ENCODE measurements around the gene METTL25. TPM values are rescaled to one million over a fixed set of nuclear protein-coding genes. Genes with fewer than 3 reads are reported as not detected.

Gene METTL25
- total RNA-seq, 2 donors from 2014 or later: 5.1 to 5.4 TPM

GRCh38 chr12:82480606-82481005, 122.3 kb downstream of the METTL25 start:
- DNase-seq: no peak
- Mint-ChIP-seq H3K4me1 (ENCODE audit: low read depth) (no peaks in the 10 kb centered on the region), H3K4me3 (no peak overlapping the region), H3K27me3 (ENCODE audit: low read depth) (no peaks in the 10 kb centered on the region), H3K9me3 (peaks cover 5 to 12% of the 10 kb centered on the region in 2 donors), H3K27ac (no peak overlapping the region), H3K36me3 (ENCODE audit: insufficient read depth in 2 of 2) (peaks cover 6% of the 10 kb centered on the region in 2 donors)
- ATAC-seq (replicated peaks in 1 of 2): no peak

- H3K4me3 Mint-ChIP-seq: no peak overlapping the region
- ATAC-seq (replicated peaks in 1 of 2) (no peak), DNase-seq (no peak)
- peaks cover 5 to 12% of the 10 kb centered on the region in 2 donors for H3K9me3 Mint-ChIP-seq
- peaks cover 5 to 6% of the 10 kb centered on the region in 2 donors for H3K36me3 Mint-ChIP-seq (ENCODE audit: insufficient read depth in 2 of 2)
- H3K27ac Mint-ChIP-seq: peak overlapping the region; percentile 46
- H3K27me3 Mint-ChIP-seq (ENCODE audit: low read depth): no peaks in the 10 kb centered on the region
- no peaks in the 10 kb centered on the region for H3K4me1 Mint-ChIP-seq (ENCODE audit: low read depth)
These were observed 123.6 kb downstream of the METTL25 start for GRCh38 chr12:82481954-82482353.

DNA sequence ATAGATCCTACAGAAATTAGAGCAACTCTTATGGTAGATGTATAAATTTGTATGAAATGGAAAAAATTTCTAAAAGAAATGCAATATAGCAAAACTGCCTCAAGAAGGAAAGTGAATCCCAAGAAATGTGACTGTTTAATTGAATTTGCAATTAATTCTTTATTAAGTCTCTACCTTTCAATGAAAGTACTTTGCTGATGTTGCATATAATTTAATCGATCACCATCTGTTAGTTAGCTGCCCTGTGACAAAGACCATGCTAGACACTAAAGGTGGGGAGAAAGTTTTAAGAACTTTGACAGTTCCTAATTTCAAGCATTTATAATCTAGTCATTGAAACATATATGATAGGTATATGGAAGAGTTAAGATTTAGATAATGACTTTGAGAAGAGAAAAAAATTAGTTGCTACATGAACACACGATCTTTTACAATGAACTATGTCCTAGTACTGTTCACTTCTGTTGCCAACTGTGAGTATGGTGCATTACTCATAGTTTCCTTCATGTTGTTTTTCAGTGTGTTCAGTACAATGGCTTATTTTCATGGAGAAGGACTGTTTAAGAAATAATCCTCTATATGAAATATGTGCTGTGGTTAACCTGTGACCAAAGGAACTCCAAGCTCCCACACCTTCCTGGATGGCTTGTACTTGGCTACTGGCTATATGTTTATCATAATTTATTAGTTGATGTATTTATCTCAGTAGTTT, 128.4 kb downstream of the METTL25 start:
- no peak for DNase-seq
- Mint-ChIP-seq H3K36me3 (ENCODE audit: insufficient read depth in 2 of 2) (peaks cover 5 to 9% of the 10 kb centered on the region in 2 donors), H3K9me3 (peaks cover 15 to 19% of the 10 kb centered on the region in 2 donors), H3K27ac (no peak overlapping the region), H3K4me3 (no peak overlapping the region), H3K4me1 (ENCODE audit: low read depth) (no peaks in the 10 kb centered on the region), H3K27me3 (ENCODE audit: low read depth) (no peaks in the 10 kb centered on the region)
- ATAC-seq (replicated peaks in 1 of 2): no peak

GRCh38 chr12:82504409-82504808, 146.1 kb downstream of the METTL25 start:
- Mint-ChIP-seq H3K4me3 (no peak overlapping the region), H3K27me3 (ENCODE audit: low read depth) (no peaks in the 10 kb centered on the region), H3K36me3 (ENCODE audit: insufficient read depth in 2 of 2) (no peaks in the 10 kb centered on the region), H3K4me1 (ENCODE audit: low read depth) (no peaks in the 10 kb centered on the region), H3K27ac (no peak overlapping the region), H3K9me3 (no peaks in the 10 kb centered on the region)
- ATAC-seq (replicated peaks in 1 of 2) (no peak), DNase-seq (no peak)

GRCh38 chr12:82505150-82505549, 146.8 kb downstream of the METTL25 start:
- H3K4me3 Mint-ChIP-seq: no peak overlapping the region
- ATAC-seq (replicated peaks in 1 of 2): no peak

GRCh38 chr12:82507686-82508085, 149.4 kb downstream of the METTL25 start:
- Mint-ChIP-seq H3K4me1 (ENCODE audit: low read depth) (no peaks in the 10 kb centered on the region), H3K4me3 (no peak overlapping the region), H3K36me3 (ENCODE audit: insufficient read depth in 2 of 2) (no peaks in the 10 kb centered on the region), H3K9me3 (no peaks in the 10 kb centered on the region), H3K27me3 (ENCODE audit: low read depth) (no peaks in the 10 kb centered on the region), H3K27ac (no peak overlapping the region)
- DNase-seq (no peak), ATAC-seq (replicated peaks in 1 of 2) (no peak)

More at GRCh38 chr12:82505150-82505549, 146.8 kb downstream of the METTL25 start:
- H3K27ac Mint-ChIP-seq: no peak overlapping the region
- H3K9me3 Mint-ChIP-seq: no peaks in the 10 kb centered on the region
- H3K4me1 Mint-ChIP-seq (ENCODE audit: low read depth): no peaks in the 10 kb centered on the region
- no peaks in the 10 kb centered on the region for H3K36me3 Mint-ChIP-seq (ENCODE audit: insufficient read depth in 2 of 2)
- no peaks in the 10 kb centered on the region for H3K27me3 Mint-ChIP-seq (ENCODE audit: low read depth)
- no peak for DNase-seq

DNA sequence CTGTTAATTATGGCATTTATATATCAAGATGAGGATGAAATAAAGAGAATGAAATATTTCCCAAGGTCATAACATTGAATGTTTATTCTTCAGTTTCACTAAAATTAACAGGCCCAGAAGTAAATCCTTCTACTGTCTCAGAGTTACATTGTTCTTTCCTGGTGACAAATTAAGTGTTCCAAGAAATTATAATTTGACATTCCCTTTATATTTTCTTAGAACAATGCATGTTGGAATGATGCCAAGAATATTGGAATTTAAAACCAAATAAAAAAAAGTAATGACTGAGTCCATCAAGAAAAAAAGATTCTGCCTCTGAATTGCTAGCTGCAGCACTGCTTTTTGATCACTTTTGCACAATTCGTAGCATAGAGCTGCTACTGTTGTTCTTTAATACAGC, 152.1 kb downstream of the METTL25 start:
- H3K9me3 Mint-ChIP-seq: no peaks in the 10 kb centered on the region
- H3K27ac Mint-ChIP-seq: no peak overlapping the region
- no peak overlapping the region for H3K4me3 Mint-ChIP-seq
- no peaks in the 10 kb centered on the region for H3K36me3 Mint-ChIP-seq (ENCODE audit: insufficient read depth in 2 of 2)
- no peaks in the 10 kb centered on the region for H3K27me3 Mint-ChIP-seq (ENCODE audit: low read depth)
- DNase-seq (no peak), ATAC-seq (replicated peaks in 1 of 2) (no peak)
- H3K4me1 Mint-ChIP-seq (ENCODE audit: low read depth): no peaks in the 10 kb centered on the region

DNA sequence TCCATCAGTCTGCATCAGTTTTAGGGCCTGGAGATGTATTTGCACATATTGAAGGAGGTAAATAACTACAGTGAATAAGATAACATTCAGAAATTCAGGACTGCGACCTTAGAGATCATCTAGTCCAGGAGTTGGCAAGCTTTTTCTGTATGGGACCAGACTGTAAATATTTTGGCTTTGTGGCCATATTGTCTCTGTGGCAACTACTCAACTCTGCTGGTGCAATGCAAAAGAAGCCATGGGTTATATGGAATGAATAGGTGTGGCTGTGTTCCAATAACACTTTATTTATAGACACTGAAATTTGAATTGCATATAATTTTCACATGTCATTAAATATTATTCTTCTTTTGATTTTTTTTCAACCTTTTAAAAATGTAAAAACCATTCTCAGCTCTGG, 156.6 kb downstream of the METTL25 start:
- Mint-ChIP-seq H3K36me3 (ENCODE audit: insufficient read depth in 2 of 2) (no peaks in the 10 kb centered on the region), H3K9me3 (no peaks in the 10 kb centered on the region), H3K27me3 (ENCODE audit: low read depth) (no peaks in the 10 kb centered on the region), H3K4me3 (no peak overlapping the region), H3K27ac (no peak overlapping the region), H3K4me1 (ENCODE audit: low read depth) (no peaks in the 10 kb centered on the region)
- DNase-seq: no peak
- ATAC-seq (replicated peaks in 1 of 2): no peak

DNA sequence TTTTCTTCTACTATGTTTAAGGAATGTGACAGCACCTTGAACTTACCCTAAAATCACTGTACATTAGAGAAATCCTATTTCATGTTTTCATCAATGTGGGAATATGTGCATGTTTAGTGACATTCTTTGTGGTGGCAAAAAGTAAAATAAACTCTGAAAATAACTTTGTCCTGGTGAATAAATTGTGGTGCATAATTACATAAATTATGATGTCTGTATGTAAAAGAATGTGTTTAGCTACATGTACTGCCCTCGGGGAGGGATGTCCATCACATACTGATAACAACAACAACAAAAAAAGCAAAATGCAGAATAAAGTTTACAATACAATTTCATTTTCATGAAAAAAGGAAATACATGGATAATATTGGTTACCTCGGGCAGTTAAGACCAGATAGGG, 157.3 kb downstream of the METTL25 start:
- Mint-ChIP-seq H3K4me1 (ENCODE audit: low read depth) (no peaks in the 10 kb centered on the region), H3K27me3 (ENCODE audit: low read depth) (no peaks in the 10 kb centered on the region), H3K36me3 (ENCODE audit: insufficient read depth in 2 of 2) (no peaks in the 10 kb centered on the region), H3K4me3 (no peak overlapping the region), H3K27ac (no peak overlapping the region), H3K9me3 (no peaks in the 10 kb centered on the region)
- no peak for DNase-seq
- no peak for ATAC-seq (replicated peaks in 1 of 2)

GRCh38 chr12:82517027-82517426, 158.7 kb downstream of the METTL25 start:
- no peak for ATAC-seq (replicated peaks in 1 of 2)
- H3K9me3 Mint-ChIP-seq: no peaks in the 10 kb centered on the region
- no peaks in the 10 kb centered on the region for H3K4me1 Mint-ChIP-seq (ENCODE audit: low read depth)
- no peak overlapping the region for H3K4me3 Mint-ChIP-seq
- no peak for DNase-seq
- H3K36me3 Mint-ChIP-seq (ENCODE audit: insufficient read depth in 2 of 2): no peaks in the 10 kb centered on the region
- H3K27me3 Mint-ChIP-seq (ENCODE audit: low read depth): no peaks in the 10 kb centered on the region
- H3K27ac Mint-ChIP-seq: no peak overlapping the region

- H3K27me3 Mint-ChIP-seq (ENCODE audit: low read depth): no peaks in the 10 kb centered on the region
- no peaks in the 10 kb centered on the region for H3K36me3 Mint-ChIP-seq (ENCODE audit: insufficient read depth in 2 of 2)
- no peak overlapping the region for H3K27ac Mint-ChIP-seq
- ATAC-seq (replicated peaks in 1 of 2) (no peak), DNase-seq (no peak)
- no peaks in the 10 kb centered on the region for H3K4me1 Mint-ChIP-seq (ENCODE audit: low read depth)
- H3K9me3 Mint-ChIP-seq: no peaks in the 10 kb centered on the region
- H3K4me3 Mint-ChIP-seq: no peak overlapping the region
These were observed 159.5 kb downstream of the METTL25 start for GRCh38 chr12:82517808-82518207.

DNA sequence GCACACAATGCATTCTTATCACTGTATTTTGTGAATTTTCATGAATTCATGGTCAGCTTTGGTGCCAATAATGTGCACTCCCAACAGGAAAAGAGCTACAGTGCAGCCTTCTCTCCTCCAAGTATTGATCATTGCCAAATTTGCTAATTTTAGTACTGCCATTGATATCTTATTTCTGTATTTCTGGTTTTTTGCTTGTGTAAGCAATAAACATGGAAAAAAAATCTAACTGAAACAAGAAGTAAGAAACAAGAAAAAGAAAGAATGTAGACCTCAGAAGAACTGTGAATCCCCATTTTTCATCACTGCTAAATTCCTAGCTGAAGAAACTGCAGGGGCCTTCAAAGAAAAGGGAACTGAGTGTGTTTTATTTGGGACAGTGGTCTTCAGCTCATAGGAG, 161.2 kb downstream of the METTL25 start:
- peaks cover 8% of the 10 kb centered on the region for H3K27me3 Mint-ChIP-seq (ENCODE audit: low read depth)
- no peaks in the 10 kb centered on the region for H3K4me1 Mint-ChIP-seq (ENCODE audit: low read depth)
- H3K36me3 Mint-ChIP-seq (ENCODE audit: insufficient read depth in 2 of 2): no peaks in the 10 kb centered on the region
- H3K4me3 Mint-ChIP-seq: no peak overlapping the region
- no peaks in the 10 kb centered on the region for H3K9me3 Mint-ChIP-seq
- ATAC-seq (replicated peaks in 1 of 2) (no peak), DNase-seq (no peak)
- no peak overlapping the region for H3K27ac Mint-ChIP-seq

- ATAC-seq (replicated peaks in 1 of 2) (no peak), DNase-seq (no peak)
- Mint-ChIP-seq H3K9me3 (no peaks in the 10 kb centered on the region), H3K27ac (no peak overlapping the region), H3K4me1 (ENCODE audit: low read depth) (no peaks in the 10 kb centered on the region), H3K36me3 (ENCODE audit: insufficient read depth in 2 of 2) (no peaks in the 10 kb centered on the region), H3K27me3 (ENCODE audit: low read depth) (peaks cover 22% of the 10 kb centered on the region), H3K4me3 (no peak overlapping the region)
These were observed 164.0 kb downstream of the METTL25 start for GRCh38 chr12:82522285-82522684.

GRCh38 chr12:82522762-82523161, 164.4 kb downstream of the METTL25 start:
- no peaks in the 10 kb centered on the region for H3K4me1 Mint-ChIP-seq (ENCODE audit: low read depth)
- DNase-seq (no peak), ATAC-seq (replicated peaks in 1 of 2) (no peak)
- H3K36me3 Mint-ChIP-seq (ENCODE audit: insufficient read depth in 2 of 2): no peaks in the 10 kb centered on the region
- no peak overlapping the region for H3K4me3 Mint-ChIP-seq
- H3K27me3 Mint-ChIP-seq (ENCODE audit: low read depth): peaks cover 23% of the 10 kb centered on the region
- no peak overlapping the region for H3K27ac Mint-ChIP-seq
- H3K9me3 Mint-ChIP-seq: no peaks in the 10 kb centered on the region

Data from activated T-cell treated with anti-CD3 and anti-CD28 coated beads, Interleukin-2, amount 50 U/mL, for 72 hours (primary cell).